ENCODE measurements around the gene SMIM41. TPM values are rescaled to one million over a fixed set of nuclear protein-coding genes. Genes with fewer than 3 reads are reported as not detected.

Gene SMIM41
- total RNA-seq, 2 donors from 2014 or later: not detected

Other genes with a start within 250 kb of the SMIM41 start
- gene FIGNL2, start 231.0 kb upstream of the SMIM41 start, total RNA-seq: under 1 TPM; 0.42 to 0.76 TPM
- not detected for gene ANKRD33, start 191.6 kb upstream of the SMIM41 start, total RNA-seq
- gene ACVRL1, start 172.2 kb upstream of the SMIM41 start, total RNA-seq: not detected
- gene ACVR1B, start 128.0 kb upstream of the SMIM41 start, total RNA-seq: 1 to 10 TPM; 6.5 to 8.7 TPM
- gene TAMALIN, start 72.8 kb upstream of the SMIM41 start, total RNA-seq: 100 to 1,000 TPM; 491 to 562 TPM
- gene NR4A1, start 28.3 kb upstream of the SMIM41 start, total RNA-seq: 100 to 1,000 TPM in 1 of 2 donors, 10 to 100 TPM in 1; 79.2 to 133 TPM
- gene ATG101, start 9.7 kb upstream of the SMIM41 start, total RNA-seq: 10 to 100 TPM; 22.0 to 30.2 TPM
- not detected for gene KRT80, start 112.3 kb downstream of the SMIM41 start, total RNA-seq
- under 1 TPM in 1 of 2 donors, not detected in 1; 0.70 TPM for gene KRT7, start 153.5 kb downstream of the SMIM41 start, total RNA-seq
- under 1 TPM in 1 of 2 donors, not detected in 1; 0.21 TPM for gene KRT86, start 194.9 kb downstream of the SMIM41 start, total RNA-seq
- gene KRT81, start 211.8 kb downstream of the SMIM41 start, total RNA-seq: not detected
- gene KRT83, start 241.7 kb downstream of the SMIM41 start, total RNA-seq: not detected

Measured in T-helper 17 cell (primary cell).